ENCODE data around the gene TRIM63. TPM values are rescaled to one million over a fixed set of nuclear protein-coding genes. Genes with fewer than 3 reads are reported as not detected.

Gene TRIM63
- polyA plus RNA-seq, 1 donor, result 47.4 TPM

- no peak for DNase-seq (ENCODE audit: low read depth)
Observed at GRCh38 chr1:26057189-26057588, 10.2 kb downstream of the TRIM63 start.

GRCh38 chr1:26055041-26055440 lies 12.4 kb downstream of the TRIM63 start:
- DNase-seq (ENCODE audit: low read depth), result no peak

GRCh38 chr1:26053718-26054560 lies 13.5 kb downstream of the TRIM63 start:
- no peak for DNase-seq (ENCODE audit: low read depth)

DNA sequence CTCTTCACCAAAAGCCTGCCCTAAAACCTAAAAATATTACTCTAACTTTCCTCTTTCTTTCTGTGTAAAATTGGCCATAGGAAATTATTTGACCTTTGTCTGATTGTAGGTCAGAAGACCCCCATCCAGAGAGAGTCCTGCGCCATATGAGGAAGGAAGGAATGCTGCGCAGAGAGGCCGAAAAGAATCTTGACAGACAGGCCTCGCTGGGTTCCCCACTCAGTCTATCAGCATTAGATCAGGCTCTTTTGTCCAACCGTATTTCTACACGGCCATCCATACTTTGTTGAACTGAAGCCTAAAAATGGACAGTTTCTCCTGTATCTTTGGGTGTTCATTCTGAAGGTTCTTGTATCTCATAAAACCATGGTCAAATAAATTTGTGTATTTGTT lies 17.2 kb downstream of the TRIM63 start:
- DNase-seq (ENCODE audit: low read depth), result no peak

GRCh38 chr1:26049531-26050247 lies 17.7 kb downstream of the TRIM63 start:
- DNase-seq (ENCODE audit: low read depth), result no peak

DNA sequence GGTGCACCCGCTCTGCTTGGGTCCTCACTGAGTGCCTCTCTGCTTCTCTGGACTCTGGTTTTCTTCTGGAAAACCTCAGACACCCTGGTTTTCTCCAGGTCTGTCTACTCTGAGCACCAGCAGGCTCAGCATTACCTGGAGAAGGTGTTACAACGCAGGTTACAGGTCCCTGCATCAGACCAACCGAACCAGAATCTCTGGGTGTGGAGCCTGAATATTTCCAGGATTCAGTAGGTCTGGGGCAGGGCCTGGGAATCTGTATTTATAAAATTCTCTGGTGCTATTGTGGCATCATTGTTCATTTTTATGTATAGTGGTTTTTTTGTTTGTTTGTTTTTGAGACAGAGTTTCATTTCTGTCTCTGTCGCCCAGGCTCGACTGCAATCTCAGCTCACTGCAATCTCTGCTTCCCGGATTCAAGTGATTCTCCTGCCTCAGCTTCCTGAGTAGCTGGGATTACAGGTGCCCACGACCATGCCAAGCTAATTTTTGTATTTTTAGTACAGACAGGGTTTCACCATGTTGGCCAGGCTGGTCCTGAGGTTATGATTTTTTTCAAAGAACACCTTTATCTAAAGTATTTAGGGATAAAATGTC lies 20.1 kb downstream of the TRIM63 start:
- DNase-seq (ENCODE audit: low read depth), result no peak

DNA sequence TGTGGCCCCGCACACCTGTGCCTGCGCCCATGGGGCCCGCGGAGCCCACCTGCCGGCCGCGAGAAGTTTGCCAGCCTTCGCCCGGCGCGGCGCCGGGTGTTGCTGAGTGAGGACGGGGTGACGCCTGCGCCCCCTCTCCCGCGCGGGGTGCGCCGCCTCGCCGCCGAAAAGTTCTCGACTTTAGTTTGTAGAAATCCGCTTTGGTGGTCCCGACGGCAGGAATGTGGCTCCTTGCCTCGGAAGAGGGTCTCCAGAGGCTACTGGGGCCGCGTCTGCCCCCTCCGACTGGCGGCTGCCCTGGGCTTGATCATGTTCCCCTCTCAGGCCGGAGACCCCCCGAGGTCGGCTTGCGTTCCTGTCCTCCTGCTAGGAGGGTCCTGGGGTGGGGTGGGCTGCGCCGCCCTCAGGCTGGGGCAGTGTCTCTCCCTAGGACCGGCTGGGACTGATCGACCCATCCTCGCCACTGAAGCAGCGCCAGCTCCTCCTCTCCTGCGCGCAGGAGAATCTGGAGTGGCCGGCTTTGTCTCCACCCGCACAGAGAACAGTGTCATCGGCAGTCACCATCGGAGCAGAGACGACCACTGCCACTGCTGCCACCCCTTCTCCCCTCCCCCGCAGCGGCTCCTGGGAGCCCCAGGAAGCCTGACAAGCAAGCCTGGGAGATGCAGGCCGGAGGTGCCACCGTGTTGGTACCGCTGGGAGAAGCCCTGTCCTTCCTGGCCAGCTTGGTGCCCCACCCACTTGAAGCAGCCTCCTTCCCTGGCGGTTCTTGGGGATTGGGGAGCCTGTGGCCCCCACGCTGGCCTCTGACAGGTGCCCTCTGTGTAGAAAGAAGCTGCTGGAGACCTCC lies 21.0 kb downstream of the TRIM63 start:
- DNase-seq (ENCODE audit: low read depth), result no peak

GRCh38 chr1:26045722-26046245 lies 21.6 kb downstream of the TRIM63 start, which contains the start of gene SLC30A2:
SLC30A2 (minus strand) TSS chr1:26046118; CDS start chr1:26045896, 222 bp downstream.
- DNase-seq (ENCODE audit: low read depth), result no peak

DNA sequence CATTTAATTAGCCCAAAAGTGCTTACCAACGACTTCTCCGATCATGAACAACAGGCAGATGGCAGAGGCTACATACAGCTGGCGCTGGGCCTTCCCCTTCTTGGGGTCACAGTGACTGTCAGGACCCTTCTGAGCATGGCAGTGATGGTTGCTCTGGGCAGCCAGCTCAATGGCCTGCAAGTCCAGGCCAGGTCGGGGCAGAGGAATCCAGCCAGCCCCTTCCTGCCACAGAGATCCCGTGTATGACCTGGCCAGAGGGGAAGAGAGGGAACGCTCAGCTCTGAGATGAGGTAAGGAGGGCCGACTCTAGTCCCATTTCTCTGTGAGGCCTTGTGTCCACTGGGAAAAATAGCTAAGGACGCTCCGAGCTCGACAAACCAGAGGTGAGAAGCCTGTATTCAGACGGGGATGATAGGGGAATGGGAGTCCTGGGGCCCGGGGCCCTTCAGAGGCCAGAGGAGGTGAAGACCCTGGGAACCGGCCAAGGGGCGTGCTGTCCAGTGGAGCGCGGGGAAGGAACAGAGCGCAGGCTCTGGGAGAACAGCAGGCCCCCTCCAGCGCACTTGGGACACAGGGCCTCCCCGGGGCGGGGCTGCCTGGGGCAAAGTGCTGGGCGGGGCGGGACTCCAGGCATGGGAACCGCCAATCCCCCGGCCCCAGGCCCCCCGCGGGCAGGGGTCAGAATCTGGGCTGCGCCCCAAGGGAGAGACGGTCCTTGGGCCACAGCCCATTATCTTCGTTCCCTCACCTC lies 22.3 kb downstream of the TRIM63 start:
- DNase-seq (ENCODE audit: low read depth), result no peak

DNA sequence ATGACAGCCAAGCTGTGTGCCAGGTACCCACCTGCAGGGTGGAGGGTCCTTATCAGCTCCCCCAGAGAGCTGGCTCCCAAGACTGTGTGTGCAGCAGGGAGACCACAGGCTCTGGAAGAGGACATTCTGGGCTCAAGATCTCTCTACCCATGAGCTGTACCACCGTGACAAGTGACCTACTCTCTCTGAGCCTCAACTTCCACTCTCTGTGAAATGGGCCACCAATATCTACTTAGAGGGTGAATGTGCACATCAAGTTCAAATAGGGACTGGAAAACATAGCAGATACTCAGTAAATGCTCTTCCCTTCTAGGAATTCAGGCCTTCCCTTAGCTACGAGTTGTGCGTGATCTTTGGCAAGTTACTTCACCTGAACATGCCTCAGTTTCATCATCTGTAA lies 23.0 kb downstream of the TRIM63 start:
- DNase-seq (ENCODE audit: low read depth), result no peak

GRCh38 chr1:26043765-26044164 lies 23.7 kb downstream of the TRIM63 start:
- no peak for DNase-seq (ENCODE audit: low read depth)

DNA sequence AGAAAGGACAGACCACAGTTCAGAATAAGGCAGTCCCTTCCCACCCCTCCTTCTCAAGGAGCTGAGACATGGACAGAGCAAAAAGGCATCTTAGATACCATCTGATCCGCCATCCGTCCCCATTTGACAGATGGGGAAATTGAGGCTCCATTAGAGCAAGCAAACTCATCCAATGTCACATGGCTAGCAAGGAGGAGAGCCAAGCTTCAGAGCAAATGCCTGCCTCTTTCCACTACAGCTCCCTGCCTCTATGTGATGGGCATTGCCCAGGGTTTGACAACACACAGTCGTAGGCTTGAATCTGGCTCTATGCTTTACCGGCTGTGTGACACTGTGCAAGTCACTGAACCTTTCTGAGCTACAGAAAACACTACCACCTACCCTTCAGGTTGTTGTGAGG lies 25.5 kb downstream of the TRIM63 start:
- no peak for DNase-seq (ENCODE audit: low read depth)

GRCh38 chr1:26041401-26041800 lies 26.0 kb downstream of the TRIM63 start:
- DNase-seq (ENCODE audit: low read depth), result no peak

DNA sequence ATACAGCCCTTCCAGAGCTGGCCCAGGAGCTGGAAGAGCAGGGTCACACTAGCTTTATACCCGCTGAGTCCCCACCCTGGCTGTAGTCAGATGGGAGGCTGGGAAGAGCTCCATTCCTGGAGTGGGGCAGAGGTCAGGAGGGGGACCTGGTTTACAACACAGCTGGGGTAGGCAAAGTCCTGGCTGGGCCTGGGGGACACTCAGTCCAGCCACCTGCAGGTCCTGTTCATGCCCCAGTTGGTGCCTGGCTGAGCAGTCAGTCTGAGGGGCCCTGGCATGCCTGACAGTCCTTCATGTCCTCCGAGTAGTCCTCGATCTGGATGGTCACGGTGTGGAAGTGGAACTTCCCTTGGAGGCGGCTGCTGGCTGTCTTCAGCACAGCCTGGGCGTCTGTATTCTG lies 28.5 kb downstream of the TRIM63 start:
- no peak for DNase-seq (ENCODE audit: low read depth)

DNA sequence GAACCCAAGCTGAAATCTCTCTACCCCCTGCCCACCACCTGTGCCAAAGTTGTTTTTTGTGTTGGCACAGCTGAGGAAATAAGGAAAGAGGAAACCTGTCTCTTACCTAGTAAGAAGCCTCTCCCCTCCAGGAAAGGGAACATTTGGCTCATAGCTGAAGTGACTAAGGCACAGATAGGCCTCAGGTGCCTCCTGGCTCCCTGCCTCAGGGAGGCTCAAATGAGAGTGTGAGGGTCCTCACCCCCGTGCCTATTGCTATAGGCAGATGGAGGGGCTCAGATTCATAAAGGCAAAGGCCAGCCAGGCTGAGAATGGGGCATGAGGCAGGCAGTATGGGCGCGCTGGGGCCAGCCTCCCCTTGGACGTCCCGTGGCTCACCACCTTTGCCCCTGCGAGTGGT lies 29.0 kb downstream of the TRIM63 start:
- no peak for DNase-seq (ENCODE audit: low read depth)

GRCh38 chr1:26037904-26038303 lies 29.5 kb downstream of the TRIM63 start:
- DNase-seq (ENCODE audit: low read depth), result no peak

- no peak for DNase-seq (ENCODE audit: low read depth)
Observed at GRCh38 chr1:26036756-26037281, 30.6 kb downstream of the TRIM63 start.

- DNase-seq (ENCODE audit: low read depth), result no peak
Observed at GRCh38 chr1:26035959-26036755, 31.3 kb downstream of the TRIM63 start.

- DNase-seq (ENCODE audit: low read depth), result peak; percentile 48
Observed at GRCh38 chr1:26035203-26035958, 32.0 kb downstream of the TRIM63 start.
